ENCODE results near the gene OR51B6. TPM values are rescaled to one million over a fixed set of nuclear protein-coding genes. Genes with fewer than 3 reads are reported as not detected.

OR51B6 gene
- not detected in 2 replicates for total RNA-seq
- polyA plus RNA-seq, result not detected in 2 replicates
- polyA plus RNA-seq (2011; cell fraction: cytosol; rRNA removed), result not detected in 2 replicates
- not detected in 2 replicates for polyA plus RNA-seq (2011; cell fraction: nucleus; rRNA removed)
- polyA plus RNA-seq (2012), result not detected in 2 replicates
- polyA minus RNA-seq, result not detected in 2 replicates
- not detected for polyA minus RNA-seq (2011; cell fraction: cytosol; rRNA and poly(A)+ RNA removed)
- not detected in 2 replicates for polyA minus RNA-seq (2011; cell fraction: nucleus; rRNA and poly(A)+ RNA removed)
- Bru-seq, nascent RNA, result not detected
- not detected for BruChase-seq, experiment 1, labeled RNA remaining after a 6-hour chase
- not detected for BruChase-seq, experiment 2, labeled RNA remaining after a 2-hour chase
- long read RNA-seq, result 0 reads

DNA sequence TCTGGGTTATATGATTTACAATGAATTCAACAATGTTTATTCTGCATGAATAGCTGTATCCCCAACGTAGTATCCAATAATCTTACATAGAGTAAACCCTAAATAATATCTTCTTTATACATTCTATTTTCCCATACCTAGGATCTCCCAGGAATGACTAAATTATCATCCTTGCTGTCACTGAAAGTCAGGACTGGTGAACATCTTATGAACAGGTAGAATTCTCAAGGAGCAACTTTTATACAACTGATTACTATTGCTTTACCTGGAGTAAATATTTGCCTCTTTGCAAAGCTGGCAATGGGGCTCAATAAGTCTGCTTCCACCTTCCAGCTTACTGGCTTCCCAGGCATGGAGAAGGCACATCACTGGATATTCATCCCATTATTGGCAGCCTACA, at the start of gene OR51B6:
TSS of gene OR51B6 (plus strand) at position 301 of the 400 bp plus-strand sequence. CDS start at position 301, 0 bp downstream.
- no TSS peak for BruUV-seq (replicated peaks)
- no peaks in the 10 kb centered on the region for H3K9me3 ChIP-seq (replicated peaks; ENCODE audit: control insufficient read depth, insufficient read depth, low read length)
- ChIA-PET CTCF (no interaction called here), POLR2A (no interaction called here)
- DNase-seq (ENCODE audit: low read depth, low spot score) (no peak), FAIRE-seq (no peak)
- H3K4me2 ChIP-seq (ENCODE audit: insufficient read depth, low read length), result no peak within 1 kb of the TSS
- intact Hi-C loops (cut with micrococcal nuclease) (no loop called here), dilution Hi-C loops (cut with MboI; ENCODE audit: extremely low pct_ligation_motif_present, low sequenced_read_pairs) (no loop called here)
- H2AFZ ChIP-seq (ENCODE audit: low read depth, low read length), result no peak within 1 kb of the TSS
- no peaks in the 10 kb centered on the region for H3K4me1 ChIP-seq (ENCODE audit: control insufficient read depth, extremely low read depth, insufficient read depth, low read length)
- no peaks in the 10 kb centered on the region for H3K27me3 ChIP-seq (ENCODE audit: control insufficient read depth in 2 of 2, insufficient read depth in 2 of 2, low read length in 2 of 2)
- no peak within 1 kb of the TSS for H3K4me3 ChIP-seq (replicated peaks in 1 of 3; ENCODE audit: insufficient read depth in 1 of 3, low read depth in 1 of 3, low read length in 3 of 3)
- no peak within 1 kb of the TSS for H3K9ac ChIP-seq (replicated peaks; ENCODE audit: extremely low read depth, insufficient read depth, low read length)
- no peaks in the 10 kb centered on the region for H3K9me1 ChIP-seq (replicated peaks; ENCODE audit: control insufficient read depth, extremely low read depth, insufficient read depth, low read length)
- H3K36me3 ChIP-seq (ENCODE audit: control insufficient read depth in 2 of 2, extremely low read depth in 1 of 2, insufficient read depth in 2 of 2, low read length in 2 of 2), result no peaks in the 10 kb centered on the region
- H3K27ac ChIP-seq (ENCODE audit: insufficient read depth, low read depth, low read length), result no peak within 1 kb of the TSS
- no peaks in the 10 kb centered on the region for H3K79me2 ChIP-seq (ENCODE audit: control insufficient read depth, insufficient read depth, low read length)
- H4K20me1 ChIP-seq (replicated peaks; ENCODE audit: control insufficient read depth, extremely low read depth, insufficient read depth, low read length), result no peaks in the 10 kb centered on the region
- TF ChIP-seq, protein P1, sequence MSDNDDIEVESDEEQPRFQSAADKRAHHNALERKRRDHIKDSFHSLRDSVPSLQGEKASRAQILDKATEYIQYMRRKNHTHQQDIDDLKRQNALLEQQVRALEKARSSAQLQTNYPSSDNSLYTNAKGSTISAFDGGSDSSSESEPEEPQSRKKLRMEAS (IDR thresholded peaks at IDR 0.05; ENCODE audit: insufficient read depth, insufficient read length), result no peak
- no peak for TF ChIP-seq MYC (IDR thresholded peaks at IDR 0.05; ENCODE audit: low read depth, low read length)
- TF ChIP-seq, protein P2, sequence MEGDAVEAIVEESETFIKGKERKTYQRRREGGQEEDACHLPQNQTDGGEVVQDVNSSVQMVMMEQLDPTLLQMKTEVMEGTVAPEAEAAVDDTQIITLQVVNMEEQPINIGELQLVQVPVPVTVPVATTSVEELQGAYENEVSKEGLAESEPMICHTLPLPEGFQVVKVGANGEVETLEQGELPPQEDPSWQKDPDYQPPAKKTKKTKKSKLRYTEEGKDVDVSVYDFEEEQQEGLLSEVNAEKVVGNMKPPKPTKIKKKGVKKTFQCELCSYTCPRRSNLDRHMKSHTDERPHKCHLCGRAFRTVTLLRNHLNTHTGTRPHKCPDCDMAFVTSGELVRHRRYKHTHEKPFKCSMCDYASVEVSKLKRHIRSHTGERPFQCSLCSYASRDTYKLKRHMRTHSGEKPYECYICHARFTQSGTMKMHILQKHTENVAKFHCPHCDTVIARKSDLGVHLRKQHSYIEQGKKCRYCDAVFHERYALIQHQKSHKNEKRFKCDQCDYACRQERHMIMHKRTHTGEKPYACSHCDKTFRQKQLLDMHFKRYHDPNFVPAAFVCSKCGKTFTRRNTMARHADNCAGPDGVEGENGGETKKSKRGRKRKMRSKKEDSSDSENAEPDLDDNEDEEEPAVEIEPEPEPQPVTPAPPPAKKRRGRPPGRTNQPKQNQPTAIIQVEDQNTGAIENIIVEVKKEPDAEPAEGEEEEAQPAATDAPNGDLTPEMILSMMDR (IDR thresholded peaks at IDR 0.05; ENCODE audit: extremely low read depth in 1 of 2, insufficient read depth in 1 of 2, low read depth in 1 of 2, low read length in 2 of 2), result no peak
- TF ChIP-seq POLR2A (IDR thresholded peaks at IDR 0.05; ENCODE audit: low read depth, low read length), result no peak
- no peak for TF ChIP-seq FOS (IDR thresholded peaks at IDR 0.05; ENCODE audit: borderline replicate concordance, insufficient read depth, low read length)
- TF ChIP-seq JUN (IDR thresholded peaks at IDR 0.05; ENCODE audit: borderline replicate concordance, insufficient read depth, insufficient read length, low read depth), result no peak
- no peak for TF ChIP-seq EZH2 (IDR thresholded peaks at IDR 0.05; ENCODE audit: borderline replicate concordance, low read depth, low read length, severe bottlenecking)
- TF ChIP-seq GATA2 (IDR thresholded peaks at IDR 0.05; ENCODE audit: insufficient read depth, insufficient read length, low read depth, low read length), result no peak
- TF ChIP-seq POLR2AphosphoS5 (IDR thresholded peaks at IDR 0.05; ENCODE audit: insufficient read depth, low read depth, low read length), result no peak
